Measurements from ENCODE around the gene PRAMEF20.

DNA sequence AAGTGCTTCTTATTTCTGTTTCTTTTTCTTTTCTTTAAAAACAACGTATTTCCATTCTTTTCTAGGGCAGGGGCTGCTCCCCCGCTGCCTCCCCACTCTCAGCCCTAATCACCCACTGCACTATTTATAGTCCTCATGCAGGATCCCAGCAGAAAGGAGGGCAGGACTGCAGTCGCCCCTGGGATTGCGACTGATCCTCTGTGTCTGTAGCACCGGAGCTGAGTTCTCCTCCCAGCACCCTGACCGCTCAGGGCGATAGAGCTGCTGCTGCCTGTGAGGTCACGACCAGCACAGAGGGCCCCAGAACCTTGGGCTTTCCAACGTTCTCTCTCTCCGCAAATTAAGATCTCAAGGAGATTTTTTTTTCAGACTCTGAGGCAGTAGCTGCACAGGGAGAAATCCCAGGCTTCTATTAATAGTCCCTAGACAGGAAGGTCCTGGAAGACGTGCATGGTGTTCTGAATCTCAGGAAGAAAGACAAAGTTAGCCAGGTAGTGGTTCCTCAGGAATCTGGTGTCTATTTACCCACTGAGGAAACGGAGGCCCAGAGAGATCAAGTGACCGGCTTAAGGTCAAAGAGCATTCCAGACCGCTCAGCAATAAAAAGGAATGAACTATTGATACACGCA, 46.8 kb downstream of the PRAMEF20 start:
- TF ChIP-seq, protein P1, sequence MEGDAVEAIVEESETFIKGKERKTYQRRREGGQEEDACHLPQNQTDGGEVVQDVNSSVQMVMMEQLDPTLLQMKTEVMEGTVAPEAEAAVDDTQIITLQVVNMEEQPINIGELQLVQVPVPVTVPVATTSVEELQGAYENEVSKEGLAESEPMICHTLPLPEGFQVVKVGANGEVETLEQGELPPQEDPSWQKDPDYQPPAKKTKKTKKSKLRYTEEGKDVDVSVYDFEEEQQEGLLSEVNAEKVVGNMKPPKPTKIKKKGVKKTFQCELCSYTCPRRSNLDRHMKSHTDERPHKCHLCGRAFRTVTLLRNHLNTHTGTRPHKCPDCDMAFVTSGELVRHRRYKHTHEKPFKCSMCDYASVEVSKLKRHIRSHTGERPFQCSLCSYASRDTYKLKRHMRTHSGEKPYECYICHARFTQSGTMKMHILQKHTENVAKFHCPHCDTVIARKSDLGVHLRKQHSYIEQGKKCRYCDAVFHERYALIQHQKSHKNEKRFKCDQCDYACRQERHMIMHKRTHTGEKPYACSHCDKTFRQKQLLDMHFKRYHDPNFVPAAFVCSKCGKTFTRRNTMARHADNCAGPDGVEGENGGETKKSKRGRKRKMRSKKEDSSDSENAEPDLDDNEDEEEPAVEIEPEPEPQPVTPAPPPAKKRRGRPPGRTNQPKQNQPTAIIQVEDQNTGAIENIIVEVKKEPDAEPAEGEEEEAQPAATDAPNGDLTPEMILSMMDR (IDR thresholded peaks at IDR 0.05 in 8 of 11, conservative IDR thresholded peaks at IDR 0.05 in 3 of 11): no peak
- no peak for TF ChIP-seq POLR2AphosphoS5 (IDR thresholded peaks at IDR 0.05)
- TF ChIP-seq POLR2A (IDR thresholded peaks at IDR 0.05): no peak

Measured in spleen (tissue), 7 donors.